Kidney (tissue), 14 donors: ENCODE measurements around the gene GALR3. TPM values are rescaled to one million over a fixed set of nuclear protein-coding genes. Genes with fewer than 3 reads are reported as not detected.

Source experiments
- DNase-seq, 5 donors: peaks; one replicate each; pipeline ENCODE4 v3.0.0-alpha.2; 2013 to 2020
- FAIRE-seq: peaks from 2 replicates; lab custom pipeline; 2012; peaks lifted over from hg19 to GRCh38; lab: Jason Lieb, UNC
- H3K27ac ChIP-seq, 2 donors: one replicate each; pipeline ENCODE4 v1.7.0; 2013; ENCODE audit warnings: low read depth in 2 of 2, low read length in 2 of 2, inconsistent platforms in 1 of 2
- H3K27me3 ChIP-seq: one replicate; pipeline ENCODE4 v1.7.1; 2013; ENCODE audit warnings: low read length, inconsistent platforms; ENCODE audit not compliant: control insufficient read depth, insufficient read depth
- H3K36me3 ChIP-seq, 3 donors: one replicate each; pipeline versions ENCODE4 v1.7.0 to v1.7.1; 2013; ENCODE audit warnings: low read length in 3 of 3, control low read depth in 1 of 3, inconsistent platforms in 1 of 3; ENCODE audit not compliant: insufficient read depth in 3 of 3, control insufficient read depth in 2 of 3
- H3K4me1 ChIP-seq, 3 donors: one replicate each; pipeline versions ENCODE4 v1.7.0 to v1.7.1; 2013; ENCODE audit warnings: low read length in 3 of 3, inconsistent platforms in 1 of 3, low read depth in 1 of 3; ENCODE audit not compliant: control insufficient read depth in 2 of 3, insufficient read depth in 2 of 3
- H3K4me3 ChIP-seq, 3 donors: one replicate each; pipeline versions ENCODE4 v1.7.0 to v1.8.1; 2013; ENCODE audit warnings: low read length in 3 of 3, control low read depth in 1 of 3, inconsistent platforms in 1 of 3
- H3K9ac ChIP-seq, 3 donors: one replicate each; pipeline versions ENCODE4 v1.7.0 to v1.7.1; 2013; ENCODE audit warnings: low read length in 3 of 3, control low read depth in 1 of 3, inconsistent platforms in 1 of 3
- H3K9me3 ChIP-seq, 3 donors: one replicate each; pipeline versions ENCODE4 v1.7.0 to v1.7.1; 2013; ENCODE audit warnings: low read length in 3 of 3, control low read depth in 1 of 3, inconsistent platforms in 1 of 3; ENCODE audit not compliant: control insufficient read depth in 2 of 3, insufficient read depth in 1 of 3
- intact Hi-C: fragments of 100-400 bp; cut with DNase I; formaldehyde crosslinking; loops from one replicate; pipeline ENCODE4 v1.11.1; 2022
- polyA plus RNA-seq: library from polyadenylated mRNA; stranded (reverse); fragments of 350-450 nt; fragmentation: Illumina TruSeq; extraction: RNeasy Lipid Tissue Mini Kit (QIAGEN cat#74804); gene quantifications from one replicate; pipeline ENCODE4 v1.2.3, GENCODE V29; 2014; ENCODE audit warnings: low read depth, low replicate concordance; ENCODE audit not compliant: insufficient read depth
- total RNA-seq: library from RNA; stranded (reverse); fragmentation: NEBNext Ultra II Directional; extraction: Animal tissue kit (Norgen Biotek cat#: 25700); gene quantifications from one replicate; pipeline ENCODE4 v1.2.1, GENCODE V29; 2021
- TF ChIP-seq, protein P1 (sequence below): IDR thresholded peaks from 3 replicates; pipeline ENCODE4 v1.5.1; 2012; ENCODE audit warnings: mild to moderate bottlenecking, moderate library complexity, borderline replicate concordance; ENCODE audit not compliant: insufficient read depth; ENCODE audit errors: extremely low read depth
- donor health status: control.
- donor health status: control.
- donor health status: control.
- donor health status: control.
- donor health status: control.
- donor health status: DM: yes; HTN: yes; CAD: no.
- donor health status: Normal renal cell carcinoma (clear cell type).

The GALR3 gene
- total and polyA plus RNA-seq, 2 donors from 2014 or later: not detected

DNA sequence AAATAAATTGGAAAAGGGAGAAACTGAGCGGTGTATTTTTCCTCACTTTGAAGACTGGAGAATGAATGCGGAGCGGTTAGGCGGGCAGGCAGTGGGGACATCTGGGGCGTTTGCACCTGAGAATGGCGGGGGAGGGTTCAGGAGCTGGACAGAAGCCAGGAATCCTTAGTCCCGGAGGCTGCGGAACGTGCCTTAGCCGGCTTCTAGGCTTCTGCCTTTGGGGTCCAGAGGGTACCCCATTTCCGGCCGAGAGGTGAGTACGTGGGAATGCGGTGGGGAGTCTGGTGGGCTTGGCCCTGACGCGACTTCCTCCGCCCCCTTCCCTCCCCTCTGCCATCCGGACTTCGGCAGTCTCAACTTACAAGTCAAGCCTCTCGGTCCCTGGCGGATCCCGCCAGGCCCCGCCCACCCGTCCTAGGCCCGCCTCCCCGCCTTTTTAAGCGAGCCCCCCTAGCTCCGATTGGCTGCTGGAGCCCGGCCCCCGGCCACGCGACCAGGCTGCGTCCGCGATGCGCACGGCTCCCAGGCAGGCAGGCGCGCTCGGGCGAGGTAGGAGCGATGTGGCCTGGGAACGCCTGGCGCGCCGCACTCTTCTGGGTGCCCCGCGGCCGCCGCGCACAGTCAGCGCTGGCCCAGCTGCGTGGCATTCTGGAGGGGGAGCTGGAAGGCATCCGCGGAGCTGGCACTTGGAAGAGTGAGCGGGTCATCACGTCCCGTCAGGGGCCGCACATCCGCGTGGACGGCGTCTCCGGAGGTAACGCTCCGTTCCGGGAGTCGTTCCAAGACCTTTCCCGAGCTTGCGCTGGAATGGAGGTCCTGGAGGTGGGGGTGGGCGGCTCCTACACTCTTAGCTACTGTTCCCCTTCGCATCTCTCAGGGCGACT is 15.5 kb upstream of the GALR3 start, which contains the start of gene GCAT:
Gene GCAT, plus strand, starts transcription at position 525 of the 884 bp plus-strand sequence. Its CDS starts 34 bp downstream, at position 559.
- Histone ChIP-seq H3K27ac (peak within 1 kb of the TSS; percentile 60 to 70), H3K36me3 (no peaks in the 10 kb centered on the region), H3K27me3 (no peaks in the 10 kb centered on the region), H3K4me3 (peak within 1 kb of the TSS; percentile 78 to 85 (median 82)), H3K4me1 (peaks cover 0 to 15% (median 14%) of the 10 kb centered on the region in 3 donors), H3K9me3 (no peaks in the 10 kb centered on the region), H3K9ac (peak within 1 kb of the TSS; percentile 48 to 75 (median 66))
- FAIRE-seq (no peak), DNase-seq (peak; percentile 98 to 99 (median 99))
- intact Hi-C loops: no loop called here
- TF ChIP-seq, protein P1, sequence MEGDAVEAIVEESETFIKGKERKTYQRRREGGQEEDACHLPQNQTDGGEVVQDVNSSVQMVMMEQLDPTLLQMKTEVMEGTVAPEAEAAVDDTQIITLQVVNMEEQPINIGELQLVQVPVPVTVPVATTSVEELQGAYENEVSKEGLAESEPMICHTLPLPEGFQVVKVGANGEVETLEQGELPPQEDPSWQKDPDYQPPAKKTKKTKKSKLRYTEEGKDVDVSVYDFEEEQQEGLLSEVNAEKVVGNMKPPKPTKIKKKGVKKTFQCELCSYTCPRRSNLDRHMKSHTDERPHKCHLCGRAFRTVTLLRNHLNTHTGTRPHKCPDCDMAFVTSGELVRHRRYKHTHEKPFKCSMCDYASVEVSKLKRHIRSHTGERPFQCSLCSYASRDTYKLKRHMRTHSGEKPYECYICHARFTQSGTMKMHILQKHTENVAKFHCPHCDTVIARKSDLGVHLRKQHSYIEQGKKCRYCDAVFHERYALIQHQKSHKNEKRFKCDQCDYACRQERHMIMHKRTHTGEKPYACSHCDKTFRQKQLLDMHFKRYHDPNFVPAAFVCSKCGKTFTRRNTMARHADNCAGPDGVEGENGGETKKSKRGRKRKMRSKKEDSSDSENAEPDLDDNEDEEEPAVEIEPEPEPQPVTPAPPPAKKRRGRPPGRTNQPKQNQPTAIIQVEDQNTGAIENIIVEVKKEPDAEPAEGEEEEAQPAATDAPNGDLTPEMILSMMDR: no peak

DNA sequence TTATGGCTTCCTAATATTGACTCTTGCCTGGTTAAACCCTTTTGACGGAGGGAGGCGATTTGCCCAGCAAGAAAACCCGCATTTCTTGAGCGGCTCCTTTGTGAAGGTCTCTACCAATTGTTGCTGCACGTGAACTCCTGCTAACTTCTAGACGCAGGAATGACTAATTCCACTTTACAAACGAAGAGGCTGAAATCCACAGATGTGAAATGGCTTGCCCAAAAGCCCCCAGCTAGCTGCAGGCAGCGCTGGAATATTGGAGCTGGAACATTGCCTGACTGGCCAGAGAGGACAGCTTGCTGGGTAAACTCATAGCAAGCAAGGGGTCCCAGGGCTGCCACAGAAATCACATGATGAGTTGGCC is 14.9 kb upstream of the GALR3 start:
- DNase-seq (peak in 2 of 5 donors; percentile 23 to 48), FAIRE-seq (no peak)
- Histone ChIP-seq H3K4me1 (peaks cover 0 to 14% (median 11%) of the 10 kb centered on the region in 3 donors), H3K27me3 (no peaks in the 10 kb centered on the region), H3K9me3 (no peaks in the 10 kb centered on the region), H3K27ac (peak overlapping the region in 1 of 2 donors; percentile 60), H3K4me3 (peak overlapping the region; percentile 74 to 85 (median 74)), H3K36me3 (no peaks in the 10 kb centered on the region), H3K9ac (peak overlapping the region; percentile 43 to 66 (median 52))
- intact Hi-C loops: no loop called here
- TF ChIP-seq, protein P1: no peak

DNA sequence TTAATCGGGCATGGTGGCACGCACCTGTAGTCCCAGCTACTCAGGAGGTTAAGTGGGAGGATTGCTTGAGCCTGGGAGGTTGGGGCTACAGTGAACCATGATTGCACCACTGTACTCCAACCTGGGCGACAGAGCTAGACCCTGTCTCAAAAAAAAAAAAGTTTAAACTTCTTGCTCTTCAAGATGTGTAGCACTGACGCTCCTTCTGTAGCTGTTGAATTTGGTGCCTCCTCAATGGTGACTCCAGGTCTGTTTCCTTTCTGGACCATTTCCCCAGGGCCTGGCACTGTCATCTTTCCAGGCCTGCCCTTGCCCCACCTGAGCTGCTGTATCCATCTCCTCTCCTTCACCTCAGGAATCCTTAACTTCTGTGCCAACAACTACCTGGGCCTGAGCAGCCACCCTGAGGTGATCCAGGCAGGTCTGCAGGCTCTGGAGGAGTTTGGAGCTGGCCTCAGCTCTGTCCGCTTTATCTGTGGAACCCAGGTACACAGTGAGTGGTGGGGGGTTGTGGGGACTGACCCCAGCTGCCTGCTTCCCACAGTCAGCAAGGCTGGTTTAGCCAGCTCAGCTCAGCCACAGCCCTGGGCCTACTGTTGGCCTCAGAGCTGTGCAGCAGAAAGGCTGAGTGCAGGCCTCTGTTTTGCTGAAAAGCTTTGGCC is 13.4 kb upstream of the GALR3 start:
- Histone ChIP-seq H3K27ac (no peak overlapping the region), H3K4me3 (no peak overlapping the region), H3K27me3 (no peaks in the 10 kb centered on the region), H3K9ac (no peak overlapping the region), H3K9me3 (no peaks in the 10 kb centered on the region), H3K4me1 (peaks cover 0 to 11% (median 10%) of the 10 kb centered on the region in 3 donors), H3K36me3 (peaks cover 0 to 2% (median under 1%) of the 10 kb centered on the region in 3 donors)
- intact Hi-C loops: loop anchor here (10.0 kb wide), 2 partner anchors 55 to 155 kb away; no protein-coding TSS in a partner anchor
- TF ChIP-seq, protein P1: no peak
- no peak for DNase-seq
- FAIRE-seq: no peak
